ENCODE results near the gene CCDC71.

- TF ChIP-seq, protein P1, sequence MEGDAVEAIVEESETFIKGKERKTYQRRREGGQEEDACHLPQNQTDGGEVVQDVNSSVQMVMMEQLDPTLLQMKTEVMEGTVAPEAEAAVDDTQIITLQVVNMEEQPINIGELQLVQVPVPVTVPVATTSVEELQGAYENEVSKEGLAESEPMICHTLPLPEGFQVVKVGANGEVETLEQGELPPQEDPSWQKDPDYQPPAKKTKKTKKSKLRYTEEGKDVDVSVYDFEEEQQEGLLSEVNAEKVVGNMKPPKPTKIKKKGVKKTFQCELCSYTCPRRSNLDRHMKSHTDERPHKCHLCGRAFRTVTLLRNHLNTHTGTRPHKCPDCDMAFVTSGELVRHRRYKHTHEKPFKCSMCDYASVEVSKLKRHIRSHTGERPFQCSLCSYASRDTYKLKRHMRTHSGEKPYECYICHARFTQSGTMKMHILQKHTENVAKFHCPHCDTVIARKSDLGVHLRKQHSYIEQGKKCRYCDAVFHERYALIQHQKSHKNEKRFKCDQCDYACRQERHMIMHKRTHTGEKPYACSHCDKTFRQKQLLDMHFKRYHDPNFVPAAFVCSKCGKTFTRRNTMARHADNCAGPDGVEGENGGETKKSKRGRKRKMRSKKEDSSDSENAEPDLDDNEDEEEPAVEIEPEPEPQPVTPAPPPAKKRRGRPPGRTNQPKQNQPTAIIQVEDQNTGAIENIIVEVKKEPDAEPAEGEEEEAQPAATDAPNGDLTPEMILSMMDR (IDR thresholded peaks at IDR 0.05), result no peak
- no peak for TF ChIP-seq EP300 (IDR thresholded peaks at IDR 0.05)
- no peak for TF ChIP-seq POLR2A (IDR thresholded peaks at IDR 0.05)
These were observed 2.5 kb downstream of the CCDC71 start for GRCh38 chr3:49163609-49164008.
